LoVo (cell line): ENCODE measurements around the gene SLC12A3.

ENCODE experiments used
- DNase-seq: peaks from one replicate; pipeline ENCODE4 v3.0.0-alpha.2; 2016; ENCODE audit warnings: low spot score

SLC12A3 gene

GRCh38 chr16:56864960-56865359 lies at the start of gene SLC12A3:
TSS of gene SLC12A3 (plus strand) at chr16:56865207. CDS start at chr16:56865236, 29 bp downstream.
- DNase-seq = no peak

- DNase-seq = no peak
These were observed 49.3 kb upstream of the SLC12A3 start for GRCh38 chr16:56815721-56816120.

GRCh38 chr16:56817056-56817455 lies 48.0 kb upstream of the SLC12A3 start:
- no peak for DNase-seq

- DNase-seq = no peak
These were observed 47.1 kb upstream of the SLC12A3 start for GRCh38 chr16:56817938-56818337.

- DNase-seq = no peak
These were observed 41.8 kb upstream of the SLC12A3 start for GRCh38 chr16:56823081-56823733.

- no peak for DNase-seq
These were observed 40.7 kb upstream of the SLC12A3 start for GRCh38 chr16:56824331-56824730.

- no peak for DNase-seq
These were observed 40.2 kb upstream of the SLC12A3 start for GRCh38 chr16:56824804-56825203.

- no peak for DNase-seq
These were observed 39.2 kb upstream of the SLC12A3 start for GRCh38 chr16:56825826-56826225.

- DNase-seq = no peak
These were observed 36.4 kb upstream of the SLC12A3 start for GRCh38 chr16:56828647-56829046.

GRCh38 chr16:56830669-56831068 lies 34.3 kb upstream of the SLC12A3 start:
- DNase-seq = no peak

GRCh38 chr16:56832768-56833167 lies 32.2 kb upstream of the SLC12A3 start:
- no peak for DNase-seq

GRCh38 chr16:56833243-56833970 lies 31.6 kb upstream of the SLC12A3 start:
- no peak for DNase-seq

- no peak for DNase-seq
These were observed 29.7 kb upstream of the SLC12A3 start for GRCh38 chr16:56835320-56835719.

- DNase-seq = no peak
These were observed 28.4 kb upstream of the SLC12A3 start for GRCh38 chr16:56836410-56837230.

- no peak for DNase-seq
These were observed 26.2 kb upstream of the SLC12A3 start for GRCh38 chr16:56838622-56839337.

- no peak for DNase-seq
These were observed 23.8 kb upstream of the SLC12A3 start for GRCh38 chr16:56841233-56841632.

- no peak for DNase-seq
These were observed 23.3 kb upstream of the SLC12A3 start for GRCh38 chr16:56841659-56842058.

GRCh38 chr16:56842133-56842532 lies 22.9 kb upstream of the SLC12A3 start:
- no peak for DNase-seq

- DNase-seq = no peak
These were observed 21.0 kb upstream of the SLC12A3 start for GRCh38 chr16:56844056-56844455.

- no peak for DNase-seq
These were observed 17.7 kb upstream of the SLC12A3 start for GRCh38 chr16:56847173-56847910.
